HEK293T (cell line): ENCODE measurements around the gene PCDHGA11.
"Not testable (repeated sequence)": the region's sequence is repeated elsewhere in the genome, so short reads cannot be mapped to it uniquely, and the experiment has no call there.

ENCODE experiments used
- CTCF ChIA-PET: fragments of 350-600 bp; formaldehyde crosslinking; extraction: SDS; loops from one replicate; lab custom pipeline; 2021; ENCODE audit warnings: antibody characterized with exemption, inconsistent platforms; lab: Yijun Ruan, JAX
- POLR2A ChIA-PET: fragments of 350-600 bp; formaldehyde crosslinking; extraction: SDS; loops from one replicate; lab custom pipeline; 2020; ENCODE audit warnings: antibody characterized with exemption, inconsistent platforms; lab: Yijun Ruan, JAX
- DNase-seq: peaks from one replicate; pipeline ENCODE4 v3.0.0; 2012; ENCODE audit warnings: mixed read lengths; ENCODE audit errors: extremely low spot score
- ARNT ChIP-seq: fragments of 450-650 bp; IDR thresholded peaks from 2 replicates; pipeline ENCODE4 v1.6.1; 2017; ENCODE audit warnings: mild to moderate bottlenecking
- BHLHE40 ChIP-seq: fragments of 450-650 bp; IDR thresholded peaks from 2 replicates; pipeline ENCODE4 v1.6.1; 2016; ENCODE audit warnings: mild to moderate bottlenecking, moderate library complexity, borderline replicate concordance
- CTBP1 ChIP-seq: fragments of 450-650 bp; IDR thresholded peaks from 2 replicates; pipeline ENCODE4 v1.6.1; 2016; ENCODE audit warnings: borderline replicate concordance
- ELF4 ChIP-seq: fragments of 450-650 bp; IDR thresholded peaks from 2 replicates; pipeline ENCODE4 v1.6.1; 2017; ENCODE audit warnings: antibody characterized with exemption
- FOXA1 ChIP-seq: fragments of 450-650 bp; IDR thresholded peaks from 2 replicates; pipeline ENCODE4 v1.6.1; 2016; ENCODE audit warnings: mild to moderate bottlenecking
- FOXK2 ChIP-seq: fragments of 450-650 bp; IDR thresholded peaks from 2 replicates; pipeline ENCODE4 v1.6.1; 2016; ENCODE audit warnings: mild to moderate bottlenecking
- FOXM1 ChIP-seq: fragments of 450-650 bp; IDR thresholded peaks from 2 replicates; pipeline ENCODE4 v1.6.1; 2017; ENCODE audit warnings: mild to moderate bottlenecking, borderline replicate concordance
- HDGF ChIP-seq: fragments of 450-650 bp; IDR thresholded peaks from 2 replicates; pipeline ENCODE4 v1.6.1; 2017; ENCODE audit warnings: antibody characterized with exemption, borderline replicate concordance
- L3MBTL2 ChIP-seq: fragments of 450-650 bp; conservative IDR thresholded peaks from 2 replicates; pipeline ENCODE4 v1.6.1; 2016; ENCODE audit warnings: mild to moderate bottlenecking
- LEF1 ChIP-seq: fragments of 450-650 bp; IDR thresholded peaks from 2 replicates; pipeline ENCODE4 v1.6.1; 2017; ENCODE audit warnings: mild to moderate bottlenecking, borderline replicate concordance
- NFRKB ChIP-seq: fragments of 450-650 bp; IDR thresholded peaks from 2 replicates; pipeline ENCODE4 v1.6.1; 2016; ENCODE audit warnings: mild to moderate bottlenecking, moderate library complexity
- SP1 ChIP-seq: fragments of 450-650 bp; IDR thresholded peaks from 2 replicates; pipeline ENCODE4 v1.6.1; 2017
- SUZ12 ChIP-seq: fragments of 450-650 bp; IDR thresholded peaks from 2 replicates; pipeline ENCODE4 v1.6.1; 2016; ENCODE audit warnings: mild to moderate bottlenecking
- TARDBP ChIP-seq: fragments of 450-650 bp; IDR thresholded peaks from 2 replicates; pipeline ENCODE4 v1.6.1; 2016
- ZNF384 ChIP-seq: fragments of 450-650 bp; IDR thresholded peaks from 2 replicates; pipeline ENCODE4 v1.6.1; 2016
- TF ChIP-seq, protein P1 (sequence below): fragments of 450-650 bp; IDR thresholded peaks from 2 replicates; pipeline ENCODE4 v1.6.1; 2016

PCDHGA11 gene

DNA sequence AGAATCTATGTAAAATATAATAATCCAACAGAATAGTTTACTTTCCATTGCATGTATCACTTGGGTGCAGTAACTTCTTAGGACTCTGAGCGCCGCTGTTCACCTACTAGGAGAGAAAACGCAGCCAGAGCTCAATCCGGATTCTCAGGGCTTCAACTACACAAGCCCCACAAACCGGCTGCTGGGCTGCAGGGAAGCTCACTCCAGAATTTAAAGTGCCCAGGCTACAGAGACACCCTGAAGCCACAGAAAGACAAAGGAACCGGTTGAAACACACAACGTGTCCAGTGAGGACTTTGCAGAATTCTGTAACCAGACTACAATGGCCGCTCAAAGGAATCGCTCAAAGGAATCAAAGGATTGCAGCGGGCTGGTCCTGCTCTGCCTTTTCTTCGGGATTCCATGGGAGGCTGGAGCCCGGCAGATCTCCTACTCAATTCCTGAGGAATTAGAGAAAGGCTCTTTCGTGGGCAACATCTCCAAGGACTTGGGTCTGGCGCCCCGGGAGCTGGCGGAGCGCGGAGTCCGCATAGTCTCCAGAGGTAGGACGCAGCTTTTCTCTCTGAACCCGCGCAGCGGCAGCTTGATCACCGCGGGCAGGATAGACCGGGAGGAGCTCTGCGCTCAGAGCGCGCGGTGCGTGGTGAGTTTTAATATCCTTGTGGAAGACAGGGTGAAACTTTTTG is 7.9 kb upstream of the PCDHGA11 start, which contains the start of gene PCDHGA10:
TSS of gene PCDHGA10 (plus strand) at position 134 of the 686 bp plus-strand sequence. CDS start at position 323, 189 bp downstream.
- CTCF ChIA-PET: interaction anchor here (0.7 to 1.7 kb wide), 5 partner anchors 8 to 424 kb away, joined by 3 to 11 read pairs (median 5); partner anchors contain the start of genes PCDHGA11 and TAF7
- POLR2A ChIA-PET: no interaction called here
- DNase-seq: peak; percentile 45
- TF ChIP-seq, protein P1, sequence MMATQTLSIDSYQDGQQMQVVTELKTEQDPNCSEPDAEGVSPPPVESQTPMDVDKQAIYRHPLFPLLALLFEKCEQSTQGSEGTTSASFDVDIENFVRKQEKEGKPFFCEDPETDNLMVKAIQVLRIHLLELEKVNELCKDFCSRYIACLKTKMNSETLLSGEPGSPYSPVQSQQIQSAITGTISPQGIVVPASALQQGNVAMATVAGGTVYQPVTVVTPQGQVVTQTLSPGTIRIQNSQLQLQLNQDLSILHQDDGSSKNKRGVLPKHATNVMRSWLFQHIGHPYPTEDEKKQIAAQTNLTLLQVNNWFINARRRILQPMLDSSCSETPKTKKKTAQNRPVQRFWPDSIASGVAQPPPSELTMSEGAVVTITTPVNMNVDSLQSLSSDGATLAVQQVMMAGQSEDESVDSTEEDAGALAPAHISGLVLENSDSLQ: no peak
- no peak for TF ChIP-seq FOXA1
- no peak for TF ChIP-seq NFRKB
- no peak for TF ChIP-seq ELF4
- TF ChIP-seq BHLHE40: no peak
- no peak for TF ChIP-seq CTBP1
- no peak for TF ChIP-seq L3MBTL2
- TF ChIP-seq TARDBP: no peak
- TF ChIP-seq SUZ12: no peak
- no peak for TF ChIP-seq LEF1
- TF ChIP-seq ARNT: no peak
- TF ChIP-seq FOXK2: no peak
- no peak for TF ChIP-seq ZNF384
- no peak for TF ChIP-seq SP1

DNA sequence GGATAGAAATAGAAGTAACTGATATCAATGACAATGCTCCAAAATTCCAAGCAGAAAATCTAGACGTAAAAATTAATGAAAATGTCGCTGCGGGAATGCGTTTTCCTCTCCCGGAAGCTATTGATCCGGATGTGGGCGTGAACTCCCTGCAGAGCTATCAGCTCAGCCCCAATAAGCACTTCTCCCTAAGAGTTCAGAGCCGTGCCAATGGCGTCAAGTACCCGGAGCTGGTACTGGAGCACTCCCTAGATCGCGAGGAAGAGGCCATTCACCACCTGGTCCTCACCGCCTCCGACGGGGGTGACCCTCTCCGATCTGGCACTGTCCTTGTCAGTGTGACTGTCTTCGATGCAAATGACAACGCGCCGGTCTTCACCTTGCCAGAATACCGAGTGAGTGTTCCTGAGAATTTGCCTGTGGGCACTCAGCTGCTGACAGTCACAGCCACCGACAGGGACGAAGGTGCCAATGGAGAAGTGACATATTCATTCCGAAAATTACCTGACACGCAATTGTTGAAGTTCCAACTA is 7.2 kb upstream of the PCDHGA11 start:
- CTCF ChIA-PET: interaction anchor here (1.7 kb wide), 2 partner anchors 7 to 150 kb away, joined by 8 to 11 read pairs; partner anchors contain the start of gene PCDHGA11
- DNase-seq: no peak
- POLR2A ChIA-PET: no interaction called here
- TF ChIP-seq, protein P1: no peak
- TF ChIP-seq TARDBP (no peak), BHLHE40 (no peak), FOXA1 (no peak), NFRKB (no peak), LEF1 (no peak), FOXK2 (no peak), ELF4 (no peak), ZNF384 (no peak), FOXM1 (no peak), SP1 (no peak), SUZ12 (no peak), L3MBTL2 (no peak), CTBP1 (no peak), ARNT (no peak), HDGF (no peak)

DNA sequence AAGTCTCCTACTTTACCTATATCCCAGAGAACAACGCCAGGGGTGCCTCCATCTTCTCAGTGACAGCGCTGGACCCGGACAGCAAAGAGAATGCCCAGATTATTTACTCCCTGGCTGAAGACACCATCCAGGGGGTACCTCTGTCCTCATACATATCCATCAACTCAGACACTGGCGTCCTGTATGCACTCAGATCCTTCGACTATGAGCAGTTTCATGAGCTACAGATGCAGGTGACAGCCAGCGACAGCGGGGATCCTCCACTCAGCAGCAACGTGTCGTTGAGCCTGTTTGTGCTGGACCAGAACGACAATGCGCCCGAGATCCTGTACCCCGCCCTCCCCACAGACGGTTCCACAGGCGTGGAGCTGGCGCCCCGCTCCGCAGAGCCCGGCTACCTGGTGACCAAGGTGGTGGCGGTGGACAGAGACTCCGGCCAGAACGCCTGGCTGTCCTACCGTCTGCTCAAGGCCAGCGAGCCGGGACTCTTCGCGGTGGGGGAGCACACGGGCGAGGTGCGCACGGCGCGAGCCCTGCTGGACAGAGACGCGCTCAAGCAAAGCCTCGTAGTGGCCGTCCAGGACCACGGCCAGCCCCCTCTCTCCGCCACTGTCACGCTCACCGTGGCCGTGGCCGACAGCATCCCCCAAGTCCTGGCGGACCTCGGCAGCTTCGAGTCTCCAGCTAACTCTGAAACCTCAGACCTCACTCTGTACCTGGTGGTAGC is 6.1 kb upstream of the PCDHGA11 start:
- POLR2A ChIA-PET, DNase-seq, CTCF ChIA-PET: not testable (repeated sequence)

DNA sequence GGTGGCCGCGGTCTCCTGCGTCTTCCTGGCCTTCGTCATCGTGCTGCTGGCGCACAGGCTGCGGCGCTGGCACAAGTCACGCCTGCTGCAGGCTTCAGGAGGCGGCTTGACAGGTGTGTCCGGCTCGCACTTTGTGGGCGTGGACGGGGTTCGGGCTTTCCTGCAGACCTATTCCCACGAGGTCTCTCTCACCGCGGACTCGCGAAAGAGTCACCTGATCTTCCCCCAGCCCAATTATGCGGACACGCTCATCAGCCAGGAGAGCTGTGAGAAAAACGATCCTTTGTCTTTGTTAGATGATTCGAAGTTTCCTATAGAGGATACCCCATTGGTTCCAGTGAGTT is 5.6 kb upstream of the PCDHGA11 start:
- POLR2A ChIA-PET, DNase-seq, CTCF ChIA-PET: not testable (repeated sequence)

DNA sequence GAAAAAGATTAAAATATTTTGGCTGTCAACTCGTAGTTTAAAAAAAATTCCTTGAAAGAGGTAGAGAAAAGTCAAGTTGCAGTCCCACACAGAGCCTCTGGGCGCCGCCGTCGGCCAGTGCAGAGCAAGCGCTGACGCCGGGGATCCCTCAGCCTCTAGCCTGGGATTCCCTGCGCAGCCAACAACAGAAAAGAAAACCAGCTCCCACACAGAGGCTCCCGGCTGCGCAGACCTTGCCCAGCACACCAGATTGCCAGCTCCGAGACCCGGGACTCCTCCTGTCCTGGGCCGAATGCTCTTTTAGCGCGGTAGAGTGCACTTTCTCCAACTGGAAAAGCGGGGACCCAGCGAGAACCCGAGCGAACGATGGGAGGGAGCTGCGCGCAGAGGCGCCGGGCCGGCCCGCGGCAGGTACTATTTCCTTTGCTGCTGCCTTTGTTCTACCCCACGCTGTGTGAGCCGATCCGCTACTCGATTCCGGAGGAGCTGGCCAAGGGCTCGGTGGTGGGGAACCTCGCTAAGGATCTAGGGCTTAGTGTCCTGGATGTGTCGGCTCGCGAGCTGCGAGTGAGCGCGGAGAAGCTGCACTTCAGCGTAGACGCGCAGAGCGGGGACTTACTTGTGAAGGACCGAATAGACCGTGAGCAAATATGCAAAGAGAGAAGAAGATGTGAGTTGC is 3.2 kb upstream of the PCDHGA11 start, which contains the start of gene PCDHGB7:
TSS of gene PCDHGB7 (plus strand) at position 184 of the 679 bp plus-strand sequence. CDS start at position 367, 183 bp downstream.
- CTCF ChIA-PET: interaction anchor here (0.6 to 1.1 kb wide), 7 partner anchors 11 to 221 kb away, joined by 3 to 4 read pairs (median 3); partner anchors contain the start of genes PCDHB14 and PCDHGC3
- POLR2A ChIA-PET: not testable (repeated sequence)
- DNase-seq: peak; percentile 53

DNA sequence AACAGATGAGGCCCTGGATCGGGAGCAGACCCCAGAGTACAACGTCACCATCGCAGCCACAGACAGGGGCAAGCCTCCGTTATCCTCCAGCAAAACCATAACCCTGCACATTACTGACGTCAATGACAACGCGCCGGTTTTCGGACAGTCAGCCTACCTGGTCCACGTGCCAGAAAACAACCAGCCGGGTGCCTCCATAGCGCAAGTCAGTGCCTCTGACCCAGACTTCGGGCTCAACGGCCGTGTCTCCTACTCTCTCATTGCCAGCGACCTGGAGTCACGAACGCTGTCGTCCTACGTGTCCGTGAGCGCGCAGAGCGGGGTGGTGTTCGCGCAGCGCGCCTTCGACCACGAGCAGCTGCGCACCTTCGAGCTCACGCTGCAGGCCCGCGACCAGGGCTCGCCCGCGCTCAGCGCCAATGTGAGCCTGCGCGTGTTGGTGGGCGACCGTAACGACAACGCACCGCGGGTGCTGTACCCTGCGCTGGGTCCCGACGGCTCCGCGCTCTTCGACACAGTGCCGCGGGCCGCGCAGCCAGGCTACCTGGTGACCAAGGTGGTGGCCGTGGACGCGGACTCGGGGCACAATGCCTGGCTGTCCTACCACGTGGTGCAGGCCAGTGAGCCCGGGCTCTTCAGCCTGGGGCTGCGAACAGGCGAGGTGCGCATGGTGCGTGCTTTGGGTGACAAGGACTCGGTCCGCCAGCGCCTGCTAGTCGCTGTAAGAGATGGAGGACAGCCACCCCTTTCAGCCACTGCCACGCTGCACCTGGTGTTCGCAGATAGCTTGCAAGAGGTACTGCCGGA is 1.6 kb upstream of the PCDHGA11 start:
- ChIA-PET CTCF (no interaction called here), POLR2A (no interaction called here)
- no peak for TF ChIP-seq SUZ12
- TF ChIP-seq, protein P1: no peak
- no peak for TF ChIP-seq CTBP1
- TF ChIP-seq FOXM1: no peak
- no peak for TF ChIP-seq NFRKB
- no peak for TF ChIP-seq LEF1
- TF ChIP-seq FOXK2: no peak
- TF ChIP-seq TARDBP: no peak
- TF ChIP-seq HDGF: no peak
- TF ChIP-seq ARNT: no peak
- no peak for TF ChIP-seq L3MBTL2
- DNase-seq: no peak
